Measurements from ENCODE around the gene BLTP1.
"Not testable (repeated sequence)": the region's sequence is repeated elsewhere in the genome, so short reads cannot be mapped to it uniquely, and the experiment has no call there.

The BLTP1 gene, protein sequence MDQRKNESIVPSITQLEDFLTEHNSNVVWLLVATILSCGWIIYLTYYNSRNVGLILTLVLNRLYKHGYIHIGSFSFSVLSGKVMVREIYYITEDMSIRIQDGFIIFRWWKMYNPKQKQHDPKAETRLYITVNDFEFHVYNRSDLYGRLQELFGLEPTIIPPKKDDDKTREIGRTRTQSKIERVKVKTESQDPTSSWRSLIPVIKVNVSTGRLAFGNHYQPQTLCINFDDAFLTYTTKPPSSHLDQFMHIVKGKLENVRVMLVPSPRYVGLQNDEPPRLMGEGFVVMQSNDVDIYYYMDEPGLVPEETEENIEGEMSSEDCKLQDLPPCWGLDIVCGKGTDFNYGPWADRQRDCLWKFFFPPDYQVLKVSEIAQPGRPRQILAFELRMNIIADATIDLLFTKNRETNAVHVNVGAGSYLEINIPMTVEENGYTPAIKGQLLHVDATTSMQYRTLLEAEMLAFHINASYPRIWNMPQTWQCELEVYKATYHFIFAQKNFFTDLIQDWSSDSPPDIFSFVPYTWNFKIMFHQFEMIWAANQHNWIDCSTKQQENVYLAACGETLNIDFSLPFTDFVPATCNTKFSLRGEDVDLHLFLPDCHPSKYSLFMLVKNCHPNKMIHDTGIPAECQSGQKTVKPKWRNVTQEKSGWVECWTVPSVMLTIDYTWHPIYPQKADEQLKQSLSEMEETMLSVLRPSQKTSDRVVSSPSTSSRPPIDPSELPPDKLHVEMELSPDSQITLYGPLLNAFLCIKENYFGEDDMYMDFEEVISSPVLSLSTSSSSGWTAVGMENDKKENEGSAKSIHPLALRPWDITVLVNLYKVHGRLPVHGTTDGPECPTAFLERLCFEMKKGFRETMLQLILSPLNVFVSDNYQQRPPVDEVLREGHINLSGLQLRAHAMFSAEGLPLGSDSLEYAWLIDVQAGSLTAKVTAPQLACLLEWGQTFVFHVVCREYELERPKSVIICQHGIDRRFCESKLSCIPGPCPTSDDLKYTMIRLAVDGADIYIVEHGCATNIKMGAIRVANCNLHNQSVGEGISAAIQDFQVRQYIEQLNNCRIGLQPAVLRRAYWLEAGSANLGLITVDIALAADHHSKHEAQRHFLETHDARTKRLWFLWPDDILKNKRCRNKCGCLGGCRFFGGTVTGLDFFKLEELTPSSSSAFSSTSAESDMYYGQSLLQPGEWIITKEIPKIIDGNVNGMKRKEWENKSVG (N-terminal part only)

DNA sequence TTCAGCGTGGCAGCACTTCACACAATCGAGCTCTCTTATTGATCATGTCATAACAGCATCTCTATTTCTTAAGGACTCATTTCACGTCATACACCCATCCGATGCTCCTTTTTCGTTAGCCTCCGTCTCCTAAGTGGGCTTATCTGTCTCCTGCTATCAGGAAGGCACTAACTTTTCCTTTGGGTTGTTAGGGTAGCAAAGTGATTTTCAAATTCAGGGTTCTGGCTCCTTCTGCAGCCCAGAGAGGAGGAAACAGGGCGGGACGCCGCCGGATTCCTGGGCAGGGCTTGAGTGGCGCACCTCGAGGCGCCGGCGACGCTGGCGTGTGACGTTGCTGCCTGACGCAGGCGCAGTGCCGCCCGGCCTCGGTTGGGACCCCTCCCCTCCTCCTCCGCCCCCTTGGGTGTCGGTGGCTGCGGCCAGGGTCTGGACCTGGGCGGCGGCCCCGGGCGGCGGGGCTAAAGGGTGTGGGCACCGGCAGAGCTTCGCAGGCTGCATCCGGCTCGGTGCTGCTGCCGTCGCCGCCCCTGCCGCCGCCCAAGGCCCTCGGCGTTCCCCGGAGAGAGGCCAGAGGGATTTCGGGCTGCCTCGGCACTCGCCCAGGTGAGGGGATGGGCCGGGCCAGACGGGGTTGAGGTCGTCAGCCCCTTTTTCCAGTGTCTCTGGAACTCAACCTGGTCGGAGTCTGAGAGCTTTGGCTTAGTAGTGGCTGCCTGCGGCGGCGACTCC, at the start of gene BLTP1:
Gene BLTP1, plus strand, starts transcription at position 350 of the 729 bp plus-strand sequence. CDS start 18,317 bp downstream, outside the sequence.
- peak; percentile 90 for DNase-seq

DNA sequence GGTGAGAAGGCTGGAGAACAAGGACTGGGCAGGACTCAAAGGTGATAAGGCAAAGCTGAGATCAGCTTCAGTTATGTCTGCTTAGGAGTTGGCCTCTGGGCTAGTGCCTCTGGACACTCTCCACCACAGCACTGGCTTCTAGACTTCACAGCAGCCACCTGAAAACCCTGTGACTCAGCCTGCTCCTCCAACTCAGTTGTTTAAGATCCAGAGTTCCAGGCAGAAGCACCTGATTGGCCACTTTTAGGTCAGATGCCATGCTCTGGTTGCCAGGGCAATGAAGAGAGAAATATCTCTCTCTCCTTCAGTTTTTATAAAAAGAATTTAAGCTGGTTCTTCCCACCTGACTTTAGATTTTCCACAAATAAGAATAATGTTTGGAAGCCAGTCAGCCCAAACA, 47.9 kb upstream of the BLTP1 start:
- DNase-seq, result no peak

GRCh38 chr4:122107680-122108079, 44.5 kb upstream of the BLTP1 start:
- no peak for DNase-seq

GRCh38 chr4:122110304-122110703, 41.8 kb upstream of the BLTP1 start:
- not testable (repeated sequence) for DNase-seq

DNA sequence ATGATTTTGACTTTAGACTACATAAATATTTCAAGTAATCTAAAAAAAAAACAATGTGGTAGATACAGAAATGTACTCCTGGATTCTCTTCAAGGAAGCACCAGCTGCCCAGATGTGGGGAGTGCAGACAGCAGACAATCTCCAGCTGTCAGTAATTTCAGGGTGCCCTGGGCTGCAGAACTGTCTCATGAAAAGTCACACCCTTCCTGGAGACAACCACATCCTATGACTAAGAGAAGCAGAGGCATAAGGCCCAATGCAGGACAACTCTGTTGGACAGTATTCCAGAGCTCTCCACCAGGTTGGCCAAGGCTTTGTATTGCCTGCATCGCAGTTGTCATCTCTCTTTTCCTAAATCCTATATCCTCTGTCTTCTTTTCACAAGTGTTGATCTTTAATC, 34.4 kb upstream of the BLTP1 start:
- no peak for DNase-seq

- no peak for DNase-seq
Measured at GRCh38 chr4:122118243-122118642, 33.9 kb upstream of the BLTP1 start.

DNA sequence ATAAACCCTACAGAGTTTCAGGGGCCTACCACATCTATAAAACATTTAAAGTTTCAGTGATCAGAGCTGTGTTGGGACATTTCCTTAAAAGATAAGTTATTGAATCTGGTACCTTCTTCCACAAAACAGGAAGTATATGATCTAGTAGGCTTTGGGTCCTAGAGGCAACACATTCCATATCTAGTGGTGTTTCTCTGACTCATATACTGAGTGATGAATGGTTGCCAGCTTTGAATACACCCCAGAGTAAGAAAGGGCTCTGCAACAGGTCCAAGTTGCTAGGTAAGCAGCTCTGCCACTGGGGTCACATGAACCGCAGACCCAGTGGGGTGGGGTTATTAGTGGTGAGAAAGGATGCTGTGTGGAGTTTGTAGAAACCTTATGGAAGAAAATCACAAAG, 32.4 kb upstream of the BLTP1 start:
- DNase-seq, result no peak

DNA sequence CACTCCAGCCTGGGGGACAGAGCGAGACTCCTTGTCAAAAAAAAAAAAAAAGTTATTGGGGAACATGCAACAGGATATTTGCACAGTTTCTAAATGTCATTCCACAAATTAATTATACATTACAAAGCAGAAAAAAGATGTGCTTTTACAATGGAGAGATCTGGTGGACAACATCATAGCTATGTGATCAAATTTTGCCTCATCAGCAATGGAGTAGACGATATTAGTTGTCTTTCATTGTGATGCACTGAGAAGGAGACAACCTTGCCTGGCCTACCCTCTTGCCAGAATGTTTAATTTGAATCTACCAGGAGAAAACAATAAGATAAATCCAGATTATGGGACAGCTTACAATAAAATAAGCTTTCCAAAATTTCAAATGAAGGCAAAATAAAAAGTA, 30.5 kb upstream of the BLTP1 start:
- no peak for DNase-seq

GRCh38 chr4:122122083-122122482, 30.0 kb upstream of the BLTP1 start:
- no peak for DNase-seq

- DNase-seq, result peak; percentile 32
Measured at GRCh38 chr4:122129061-122129460, 23.1 kb upstream of the BLTP1 start.

GRCh38 chr4:122131562-122132157, 20.5 kb upstream of the BLTP1 start:
- peak; percentile 40 for DNase-seq

- no peak for DNase-seq
Measured at GRCh38 chr4:122132891-122133290, 19.2 kb upstream of the BLTP1 start.

DNA sequence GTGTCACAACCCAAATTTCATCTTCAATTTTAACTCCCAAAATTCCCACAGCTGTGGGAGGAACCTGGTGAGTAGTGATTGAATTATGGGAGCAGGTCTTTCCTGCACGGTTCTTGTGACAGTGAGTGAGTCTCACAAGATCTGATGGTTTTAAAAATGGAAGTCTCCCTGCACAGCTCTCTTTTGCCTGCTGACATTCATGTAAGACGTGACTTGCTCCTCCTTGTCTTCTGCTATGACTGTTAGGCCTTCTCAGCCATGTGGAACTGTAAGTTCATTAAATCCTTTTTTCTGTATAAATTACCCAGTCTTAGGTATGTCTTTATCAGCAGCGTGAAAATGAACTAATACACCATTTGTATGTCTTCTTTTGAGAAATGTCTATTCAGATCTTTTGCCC, 13.0 kb upstream of the BLTP1 start:
- no peak for DNase-seq

DNA sequence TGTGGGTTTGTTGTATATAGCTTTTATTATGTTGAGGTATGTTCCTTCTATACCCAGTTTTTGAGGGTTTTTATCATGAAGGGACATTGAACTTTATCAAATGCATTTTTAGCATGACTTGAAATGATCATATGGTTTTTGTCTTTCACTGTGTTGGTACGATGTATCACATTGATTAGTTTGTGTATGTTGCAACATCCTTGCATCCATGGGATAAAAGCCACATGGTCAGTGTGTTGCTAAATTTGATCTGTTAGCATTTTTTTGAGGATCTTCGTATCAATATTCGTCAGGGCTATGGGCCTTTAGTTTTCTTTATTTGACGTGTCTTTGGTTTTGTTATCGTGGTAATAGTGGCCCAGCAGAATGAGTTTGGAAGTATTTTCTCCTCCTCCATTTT, 11.3 kb upstream of the BLTP1 start:
- no peak for DNase-seq

GRCh38 chr4:122142687-122143086, 9.4 kb upstream of the BLTP1 start:
- no peak for DNase-seq

GRCh38 chr4:122146652-122147051, 5.5 kb upstream of the BLTP1 start:
- no peak for DNase-seq

DNA sequence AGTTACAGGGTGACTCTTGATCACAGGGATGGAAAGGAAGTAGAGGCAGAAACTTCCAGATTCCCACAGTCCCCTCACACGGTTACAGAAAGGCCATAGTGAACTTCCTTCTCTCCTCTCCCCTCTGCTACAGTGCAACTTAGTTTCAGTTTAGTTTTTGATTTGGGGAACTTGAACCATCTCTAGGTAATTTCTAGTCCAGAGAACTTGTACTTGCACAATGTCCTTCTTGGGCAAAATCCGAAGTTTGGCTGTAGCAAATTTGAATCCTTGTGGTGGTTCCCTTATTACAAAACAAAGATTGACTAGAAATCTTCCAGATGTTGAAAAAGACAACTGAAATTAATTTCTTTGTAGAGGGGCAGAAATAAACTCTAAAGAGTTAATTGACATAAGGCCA, 1.2 kb upstream of the BLTP1 start:
- no peak for DNase-seq

- peak; percentile 24 for DNase-seq
Measured at GRCh38 chr4:122152711-122153226, 638 bp downstream of the BLTP1 start.

DNA sequence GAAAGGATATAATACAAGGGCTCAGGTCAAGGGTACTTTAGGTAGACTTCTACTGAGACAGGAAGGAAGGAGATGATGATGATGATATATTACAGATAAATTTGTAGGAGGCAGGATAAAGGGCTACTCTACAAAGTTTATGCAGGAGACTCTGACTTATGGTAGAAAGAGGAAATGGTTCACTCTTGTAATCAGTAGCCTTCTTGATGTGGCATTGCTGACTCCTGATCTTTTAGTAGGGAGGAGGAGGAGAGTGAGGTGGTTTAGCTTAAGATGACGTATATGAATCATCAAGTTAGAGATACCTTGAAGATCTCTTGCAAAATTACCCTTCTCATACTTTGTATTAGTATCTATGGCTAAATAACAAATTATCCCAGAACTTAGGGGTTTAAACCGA, 4.7 kb downstream of the BLTP1 start:
- peak; percentile 23 for DNase-seq

- no peak for DNase-seq
Measured at GRCh38 chr4:122163301-122163700, 11.2 kb downstream of the BLTP1 start.

DNA sequence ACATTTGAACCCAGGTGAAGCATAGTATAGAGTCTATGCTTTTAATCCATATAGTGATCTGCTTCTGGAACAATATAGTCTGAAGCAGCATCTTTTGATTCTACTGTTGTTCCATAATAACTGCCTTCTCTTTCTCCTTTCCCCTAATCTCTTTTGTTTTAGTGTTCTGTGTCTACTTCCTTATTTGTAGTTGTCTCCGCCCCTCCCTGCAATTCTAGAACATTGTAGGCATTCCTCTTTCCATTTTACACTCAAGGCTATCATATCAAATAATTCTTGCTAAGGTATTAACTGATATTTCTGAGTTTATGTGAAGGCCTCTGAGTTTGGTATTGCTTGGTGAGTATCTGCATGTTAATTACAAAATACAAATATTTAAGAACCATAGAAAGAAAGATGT, 11.6 kb downstream of the BLTP1 start:
- no peak for DNase-seq

DNA sequence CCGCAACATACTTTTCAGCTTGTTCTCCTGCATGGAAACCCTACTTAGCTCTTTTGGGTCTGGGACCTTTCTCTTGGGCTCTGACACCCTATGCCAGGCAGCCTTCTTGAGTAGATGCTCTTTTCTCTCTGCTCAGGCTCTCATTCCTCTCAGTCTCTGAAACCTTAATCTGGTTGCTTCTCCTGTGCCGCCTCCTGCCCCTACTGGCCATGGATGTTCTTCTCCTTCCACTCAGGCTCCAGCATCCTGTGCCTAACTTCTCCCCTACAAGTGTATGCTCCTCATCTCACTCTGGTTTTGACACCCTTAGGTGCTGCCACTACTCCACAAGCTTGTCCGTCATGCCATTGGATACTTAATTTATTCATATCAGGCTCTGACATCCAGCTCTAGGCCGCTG, 15.2 kb downstream of the BLTP1 start:
- no peak for DNase-seq

Data from activated CD4-positive, alpha-beta T cell treated with anti-CD3 and anti-CD28 coated beads, Interleukin-2, amount 50 U/mL, for 16 hours (primary cell).